Peyer's patch (tissue), 4 donors: ENCODE measurements around the gene POU2AF1. TPM values are rescaled to one million over a fixed set of nuclear protein-coding genes. Genes with fewer than 3 reads are reported as not detected.
A peak's percentile ranks its signal among the peaks of the same experiment; 100 is the strongest.

ENCODE experiments used
- DNase-seq, 3 donors: peaks; one replicate each; pipeline ENCODE4 v3.0.0-alpha.2; 2017 to 2019
- H3K27ac ChIP-seq, 4 donors: fragments of 200-600 bp; sonication (generic); one replicate each; pipeline ENCODE4 v1.5.1; 2016 to 2019
- H3K27me3 ChIP-seq, 2 donors: fragments of 200-600 bp; sonication (generic); one replicate each; pipeline ENCODE4 v1.5.1; 2019
- H3K36me3 ChIP-seq, 3 donors: fragments of 200-600 bp; sonication (generic); one replicate each; pipeline ENCODE4 v1.5.1; 2016 to 2019
- H3K4me1 ChIP-seq, 4 donors: fragments of 200-600 bp; sonication (generic); one replicate each; pipeline ENCODE4 v1.5.1; 2016 to 2019
- H3K4me3 ChIP-seq, 4 donors: fragments of 200-600 bp; sonication (generic); 1 replicate in 3 of 4; 2 replicates in 1 of 4; pipeline ENCODE4 v1.5.1; 2016 to 2019; ENCODE audit warnings: mild to moderate bottlenecking in 1 of 4
- H3K9me3 ChIP-seq, 4 donors: fragments of 200-600 bp; sonication (generic); one replicate each; pipeline ENCODE4 v1.5.1; 2016 to 2019; ENCODE audit warnings: mild to moderate bottlenecking in 1 of 4
- POLR2A ChIP-seq, 2 donors: fragments of 450-650 bp; IDR thresholded peaks; one replicate each; pipeline ENCODE4 v1.5.1; 2017; ENCODE audit warnings: antibody characterized with exemption in 2 of 2, mild to moderate bottlenecking in 2 of 2, moderate library complexity in 2 of 2
- total RNA-seq, 4 donors: library from RNA; depleted of rRNA; stranded (reverse); fragments of >200 nt; gene quantifications; one replicate each; pipeline ENCODE4 v1.1.0, GENCODE V29; 2016
- TF ChIP-seq, protein P1 (sequence below), 6 experiments: fragments of 450-650 bp in 4 of 6; fragments of 200-600 bp in 2 of 6; sonication (generic) in 1 of 6; IDR thresholded peaks; one replicate each; pipeline ENCODE4 v1.5.1; 2017 to 2019; ENCODE audit warnings: antibody characterized with exemption in 6 of 6, mild to moderate bottlenecking in 3 of 6, moderate library complexity in 1 of 6

The POU2AF1 gene
- total RNA-seq, 4 donors from 2014 or later: 5.0 to 33.0 (median 5.4) TPM

DNA sequence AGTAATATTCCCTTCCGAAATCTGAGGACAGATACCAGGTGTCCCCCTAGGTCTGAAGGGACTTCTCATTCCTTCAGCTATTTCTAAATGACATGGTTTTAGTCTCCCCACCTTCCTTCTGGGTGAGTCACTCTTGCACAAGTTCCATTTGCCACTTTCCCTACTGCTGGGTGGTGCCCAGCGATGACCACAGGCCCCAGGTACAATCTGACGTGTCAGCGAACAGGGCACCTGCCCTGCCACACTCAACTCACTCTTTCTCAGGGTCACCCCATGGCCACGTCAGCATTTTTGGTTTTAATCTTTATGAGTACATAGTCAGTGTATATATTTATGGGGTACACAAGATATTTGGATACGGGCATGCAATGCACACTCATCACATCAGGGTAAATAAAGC lies 17.2 kb downstream of the POU2AF1 start:
- H3K27ac ChIP-seq: peak overlapping the region in 3 of 4 donors; percentile 10 to 86 (median 55)
- H3K4me1 ChIP-seq: peaks cover 2 to 11% (median 6%) of the 10 kb centered on the region in 4 donors

GRCh38 chr11:111361052-111361801 lies 17.8 kb downstream of the POU2AF1 start:
- H3K9me3 ChIP-seq: no peaks in the 10 kb centered on the region
- no peak for DNase-seq
- H3K36me3 ChIP-seq: no peaks in the 10 kb centered on the region
- no peak overlapping the region for H3K4me3 ChIP-seq
- no peaks in the 10 kb centered on the region for H3K27me3 ChIP-seq
- H3K27ac ChIP-seq: peak overlapping the region in 3 of 4 donors; percentile 55 to 86 (median 65)
- TF ChIP-seq, protein P1, sequence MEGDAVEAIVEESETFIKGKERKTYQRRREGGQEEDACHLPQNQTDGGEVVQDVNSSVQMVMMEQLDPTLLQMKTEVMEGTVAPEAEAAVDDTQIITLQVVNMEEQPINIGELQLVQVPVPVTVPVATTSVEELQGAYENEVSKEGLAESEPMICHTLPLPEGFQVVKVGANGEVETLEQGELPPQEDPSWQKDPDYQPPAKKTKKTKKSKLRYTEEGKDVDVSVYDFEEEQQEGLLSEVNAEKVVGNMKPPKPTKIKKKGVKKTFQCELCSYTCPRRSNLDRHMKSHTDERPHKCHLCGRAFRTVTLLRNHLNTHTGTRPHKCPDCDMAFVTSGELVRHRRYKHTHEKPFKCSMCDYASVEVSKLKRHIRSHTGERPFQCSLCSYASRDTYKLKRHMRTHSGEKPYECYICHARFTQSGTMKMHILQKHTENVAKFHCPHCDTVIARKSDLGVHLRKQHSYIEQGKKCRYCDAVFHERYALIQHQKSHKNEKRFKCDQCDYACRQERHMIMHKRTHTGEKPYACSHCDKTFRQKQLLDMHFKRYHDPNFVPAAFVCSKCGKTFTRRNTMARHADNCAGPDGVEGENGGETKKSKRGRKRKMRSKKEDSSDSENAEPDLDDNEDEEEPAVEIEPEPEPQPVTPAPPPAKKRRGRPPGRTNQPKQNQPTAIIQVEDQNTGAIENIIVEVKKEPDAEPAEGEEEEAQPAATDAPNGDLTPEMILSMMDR (IDR thresholded peaks at IDR 0.05): no peak
- no peak for TF ChIP-seq POLR2A (IDR thresholded peaks at IDR 0.05)
- peaks cover 0 to 11% (median 6%) of the 10 kb centered on the region in 4 donors for H3K4me1 ChIP-seq

More for the DNA sequence above, 17.2 kb downstream of the POU2AF1 start:
- DNase-seq: peak in 1 of 3 donors; percentile 76
- TF ChIP-seq, protein P1 (IDR thresholded peaks at IDR 0.05): no peak
- no peak for TF ChIP-seq POLR2A (IDR thresholded peaks at IDR 0.05)
- Histone ChIP-seq H3K27me3 (no peaks in the 10 kb centered on the region), H3K9me3 (no peaks in the 10 kb centered on the region), H3K36me3 (no peaks in the 10 kb centered on the region), H3K4me3 (no peak overlapping the region)

GRCh38 chr11:111360150-111361043 lies 18.7 kb downstream of the POU2AF1 start:
- TF ChIP-seq, protein P1 (IDR thresholded peaks at IDR 0.05): peak in 3 of 6 experiments; percentile 2 to 13 (median 12)
- TF ChIP-seq POLR2A (IDR thresholded peaks at IDR 0.05): no peak
- Histone ChIP-seq H3K27ac (peak overlapping the region; percentile 28 to 86 (median 62)), H3K36me3 (no peaks in the 10 kb centered on the region), H3K4me3 (no peak overlapping the region), H3K4me1 (peaks cover 0 to 11% (median 6%) of the 10 kb centered on the region in 4 donors), H3K9me3 (no peaks in the 10 kb centered on the region), H3K27me3 (no peaks in the 10 kb centered on the region)
- DNase-seq: peak in 2 of 3 donors; percentile 87 to 89

DNA sequence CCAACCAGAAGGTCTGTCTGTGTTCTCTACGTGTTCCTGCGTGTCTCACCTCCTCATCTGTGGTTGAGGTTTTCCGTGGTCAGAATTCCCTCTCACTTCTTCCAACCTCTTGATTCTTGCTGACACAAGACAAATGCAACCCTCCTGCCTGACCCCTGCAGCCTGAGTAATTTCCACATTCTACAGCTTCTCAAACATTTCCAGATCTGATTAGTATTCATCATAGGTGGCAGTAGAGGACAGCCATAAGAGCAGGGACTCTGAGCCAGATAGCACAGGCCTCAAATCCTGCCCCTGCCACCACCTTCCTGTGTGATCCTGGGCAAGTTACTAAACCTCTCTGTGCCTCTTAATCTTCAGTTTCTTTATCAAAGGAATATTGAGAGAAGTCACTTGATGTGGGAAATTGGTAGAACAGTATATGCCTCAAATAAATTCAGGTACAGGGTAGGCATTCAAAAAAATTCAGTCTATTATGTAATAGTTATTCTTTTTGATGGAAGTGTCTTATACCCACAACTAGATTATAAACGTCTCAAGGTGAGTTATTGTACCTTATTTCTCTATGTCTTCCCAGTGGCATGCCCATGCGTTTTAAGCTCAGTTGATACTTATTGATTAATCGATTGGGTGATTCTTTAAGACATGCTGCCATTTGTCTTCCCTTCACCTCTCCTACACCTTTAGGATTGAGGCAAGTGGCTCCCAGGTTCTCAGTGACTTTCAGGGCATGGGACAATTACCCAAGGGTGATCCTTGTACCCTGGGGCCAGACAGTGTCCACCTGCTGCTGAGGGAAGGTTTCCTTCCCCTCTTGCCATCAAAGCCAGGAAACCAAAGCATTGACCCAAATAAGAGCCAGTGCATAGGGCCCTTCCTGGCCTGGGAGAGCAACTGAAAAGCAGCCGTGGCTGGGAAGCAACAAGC lies 19.6 kb downstream of the POU2AF1 start:
- H3K9me3 ChIP-seq: no peaks in the 10 kb centered on the region
- no peaks in the 10 kb centered on the region for H3K36me3 ChIP-seq
- H3K27ac ChIP-seq: peak overlapping the region; percentile 31 to 86 (median 62)
- peaks cover 0 to 11% (median 6%) of the 10 kb centered on the region in 4 donors for H3K4me1 ChIP-seq
- H3K4me3 ChIP-seq: no peak overlapping the region
- H3K27me3 ChIP-seq: no peaks in the 10 kb centered on the region
- no peak for DNase-seq
- no peak for TF ChIP-seq POLR2A (IDR thresholded peaks at IDR 0.05)
- TF ChIP-seq, protein P1 (IDR thresholded peaks at IDR 0.05): peak in 2 of 6 experiments; percentile 14 to 20
